ENCODE data around the gene TNNC1.

Gene TNNC1

DNA sequence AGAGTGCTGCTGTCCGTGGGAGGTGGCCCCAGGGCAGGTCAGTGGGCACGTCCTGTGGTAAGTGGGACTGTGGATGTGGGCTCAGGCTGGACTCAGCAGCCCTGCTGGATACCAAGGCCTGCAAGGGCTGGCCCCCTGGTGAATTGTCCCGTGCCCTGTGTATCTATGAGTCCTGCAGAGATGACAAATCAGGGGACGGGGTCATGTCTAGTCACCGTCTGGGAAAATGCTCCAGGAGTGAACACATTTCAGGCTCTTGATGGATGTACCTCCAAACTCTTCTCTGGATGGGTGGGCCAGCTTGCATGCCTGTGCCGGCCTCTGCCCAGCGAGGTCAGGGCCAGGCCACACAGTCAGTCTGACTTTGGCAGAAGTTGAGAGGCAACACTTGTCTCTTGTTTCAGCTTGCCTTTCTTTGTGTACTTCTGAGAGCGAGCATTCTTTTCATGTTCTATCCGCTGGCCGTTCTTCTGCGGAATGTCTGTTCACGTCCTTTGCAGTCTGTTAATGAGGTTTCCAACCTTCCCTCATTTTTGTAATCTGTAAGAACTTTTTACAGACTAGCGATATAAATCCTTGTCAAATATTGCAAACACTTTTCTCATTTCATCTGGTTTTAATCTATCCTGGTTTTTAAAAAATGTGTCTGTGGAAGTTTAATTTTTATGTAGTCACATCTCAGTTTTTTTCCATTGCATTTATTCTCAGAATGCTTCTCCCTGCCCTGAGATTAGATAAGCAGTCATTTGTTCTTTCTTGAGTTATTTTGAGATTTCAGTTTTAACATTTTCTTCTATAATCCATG is 29.9 kb upstream of the TNNC1 start:
- DNase-seq = no peak

DNA sequence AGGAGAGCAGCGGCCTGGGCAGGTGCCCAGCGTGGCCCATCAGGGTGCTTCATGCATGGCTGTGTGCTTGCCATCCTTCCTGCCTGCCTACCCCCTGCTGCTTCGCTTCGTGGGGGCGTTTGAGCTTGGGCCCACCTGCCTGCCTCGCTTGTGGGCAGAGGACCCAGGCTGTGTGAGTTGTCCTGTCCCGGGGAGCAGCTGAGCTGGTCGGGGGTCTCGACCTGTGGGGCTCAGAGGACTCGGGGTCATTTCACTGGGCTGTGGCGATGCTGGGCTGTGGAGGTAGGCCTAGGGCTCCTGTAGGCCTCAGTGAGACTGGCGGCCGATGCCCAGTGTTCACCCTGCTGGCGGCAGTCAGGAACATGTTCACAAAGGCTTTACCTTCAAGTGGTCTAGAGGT is 29.2 kb upstream of the TNNC1 start:
- no peak for DNase-seq

DNA sequence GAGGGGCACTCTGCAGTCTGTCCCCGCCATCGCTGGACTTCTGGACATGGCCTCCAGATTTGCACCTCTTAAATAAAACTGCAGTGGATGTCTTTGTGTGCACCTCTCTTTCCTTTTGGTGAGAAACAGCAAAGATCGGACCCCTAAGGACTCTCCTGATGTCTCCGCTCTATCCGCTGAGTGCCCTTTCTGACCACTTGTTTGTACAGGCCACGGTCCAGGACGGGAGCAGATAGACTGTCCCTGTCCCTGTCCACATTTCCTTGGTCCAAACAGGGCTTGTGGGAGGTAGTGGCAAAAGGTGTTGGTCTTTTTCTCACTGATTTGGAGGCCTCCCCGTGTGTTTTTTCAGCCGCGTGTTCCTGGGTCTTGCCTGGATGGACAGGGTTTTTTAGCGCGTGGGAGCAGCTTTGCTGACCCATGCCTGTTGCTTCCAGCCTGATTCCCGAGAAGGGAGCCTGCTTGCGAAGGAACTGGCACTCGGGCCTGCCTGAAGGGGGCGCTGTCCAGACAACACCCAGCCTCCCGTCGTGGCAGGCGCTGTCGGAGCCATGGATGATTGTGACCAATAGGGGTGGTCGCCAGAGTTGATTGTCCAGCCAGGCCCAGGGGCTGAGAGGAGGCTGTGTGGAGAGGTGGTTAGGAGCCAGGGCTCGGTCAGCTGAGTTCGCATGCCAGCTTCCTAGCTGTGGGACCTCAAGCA is 28.1 kb upstream of the TNNC1 start:
- no peak for DNase-seq

DNA sequence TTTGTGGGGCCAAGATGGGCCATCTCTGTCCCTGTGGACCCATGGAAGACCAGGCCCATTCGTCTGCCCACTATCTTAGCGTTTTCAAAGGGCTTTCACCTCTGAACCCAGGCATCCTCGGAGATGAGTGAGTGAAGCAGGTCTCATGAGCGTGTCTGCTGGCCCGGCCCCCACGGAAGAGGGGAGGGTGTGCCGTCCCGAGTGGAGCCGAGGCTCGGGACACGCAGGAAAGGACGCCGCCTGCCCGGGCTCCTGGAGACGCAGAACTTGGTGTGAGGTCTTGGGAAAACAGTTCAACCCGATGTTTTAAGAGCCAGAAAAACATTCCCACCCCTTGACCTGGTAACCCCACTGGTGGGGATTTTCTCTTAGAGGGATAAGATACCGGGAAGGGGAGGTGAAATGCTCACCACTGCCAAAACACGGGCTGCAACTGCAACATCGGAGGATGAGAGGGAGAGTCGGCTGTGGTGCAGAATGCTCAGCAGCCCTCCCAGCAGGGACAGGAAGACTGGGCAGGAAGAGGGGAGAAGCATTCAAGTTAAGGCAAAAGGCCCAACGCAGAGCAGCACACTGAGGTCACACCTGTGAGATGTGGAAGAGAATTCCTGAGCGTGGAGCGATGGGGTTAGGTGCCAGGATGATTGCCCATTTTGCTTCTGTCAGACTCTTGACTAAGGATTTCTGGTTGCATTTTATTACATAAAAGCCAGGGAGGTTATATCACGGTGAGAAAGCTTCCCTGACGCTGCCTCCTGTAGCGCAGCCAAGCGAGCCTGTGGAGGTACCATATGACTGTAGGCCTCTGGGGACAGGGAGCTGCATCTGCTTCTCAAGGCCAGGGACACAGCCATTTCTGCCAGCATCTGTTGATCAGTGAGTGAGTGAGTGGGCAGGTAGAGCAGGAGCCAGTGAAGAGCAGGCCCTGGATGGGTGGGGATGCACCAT is 27.2 kb upstream of the TNNC1 start:
- no peak for DNase-seq

DNA sequence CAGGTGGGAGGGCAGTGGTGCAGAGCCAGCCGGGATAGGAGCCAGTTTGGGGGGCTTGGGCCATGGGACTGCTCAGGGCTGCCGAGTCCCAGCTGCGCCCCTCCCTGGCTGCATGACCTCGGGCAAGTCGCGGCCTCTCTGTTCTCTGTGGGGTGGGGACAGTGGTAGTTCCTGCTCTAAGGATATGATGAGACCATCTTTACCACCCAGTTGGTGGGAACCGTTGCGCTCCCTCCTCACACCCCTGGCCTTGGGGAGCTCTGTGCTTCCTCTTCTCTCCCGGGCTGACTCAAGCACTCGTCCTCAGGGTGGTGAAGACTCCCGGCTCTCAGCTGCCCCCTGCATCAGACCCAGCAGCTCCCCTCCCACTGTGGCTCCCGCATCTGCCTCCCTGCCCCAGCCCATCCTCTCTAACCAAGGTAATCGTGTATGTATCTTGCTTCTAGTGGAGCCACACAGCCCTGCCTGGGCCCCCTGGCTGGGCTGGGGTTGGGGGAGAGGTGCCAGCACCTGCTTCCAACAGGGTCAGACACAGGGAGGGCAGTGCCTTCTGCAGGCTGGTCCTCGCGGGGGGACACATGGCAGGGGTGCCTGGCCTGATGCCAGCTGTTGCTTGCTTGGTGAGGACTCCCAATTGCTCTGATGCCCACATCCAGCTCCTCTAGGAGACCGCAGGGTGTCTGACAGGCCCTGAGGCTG is 26.2 kb upstream of the TNNC1 start:
- no peak for DNase-seq

DNA sequence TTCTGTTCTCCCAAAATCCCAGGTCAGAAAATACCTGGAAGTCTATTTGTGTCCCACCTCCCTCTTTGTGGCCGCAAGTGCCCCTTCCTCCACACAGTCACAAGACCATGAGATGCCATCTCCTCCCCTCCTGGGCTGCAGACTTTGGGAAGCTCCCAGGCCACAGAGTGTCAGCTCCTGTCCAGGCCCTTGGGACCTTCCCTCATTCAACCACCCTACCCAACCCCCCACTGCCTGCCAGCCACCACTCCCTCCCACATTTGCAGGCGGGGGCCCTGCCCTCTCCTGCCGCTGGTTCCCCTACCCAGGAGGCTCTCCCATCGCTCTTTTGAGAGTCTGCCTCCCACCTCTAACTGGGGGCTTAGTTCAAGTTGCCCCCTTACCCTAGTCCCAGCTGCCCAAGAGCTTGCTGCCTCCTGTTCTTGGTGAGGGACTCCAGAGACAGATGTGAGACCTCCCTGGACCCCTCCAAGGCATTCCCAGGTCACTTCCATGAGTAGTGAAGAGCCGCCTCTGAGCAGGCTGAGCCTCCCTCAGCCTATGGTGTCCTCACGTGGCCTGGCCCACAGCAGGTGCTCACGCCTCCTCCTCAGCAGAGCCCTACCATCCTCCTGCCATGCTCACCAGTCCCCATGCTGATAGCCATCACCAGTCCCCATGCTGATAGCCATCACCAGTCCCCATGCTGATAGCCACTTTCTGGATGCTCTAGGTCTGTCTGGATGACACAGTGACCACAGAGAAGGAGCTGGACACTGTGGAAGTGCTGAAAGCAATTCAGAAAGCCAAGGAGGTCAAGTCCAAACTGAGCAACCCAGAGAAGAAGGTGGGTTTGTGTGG is 25.4 kb upstream of the TNNC1 start:
- DNase-seq = no peak

DNA sequence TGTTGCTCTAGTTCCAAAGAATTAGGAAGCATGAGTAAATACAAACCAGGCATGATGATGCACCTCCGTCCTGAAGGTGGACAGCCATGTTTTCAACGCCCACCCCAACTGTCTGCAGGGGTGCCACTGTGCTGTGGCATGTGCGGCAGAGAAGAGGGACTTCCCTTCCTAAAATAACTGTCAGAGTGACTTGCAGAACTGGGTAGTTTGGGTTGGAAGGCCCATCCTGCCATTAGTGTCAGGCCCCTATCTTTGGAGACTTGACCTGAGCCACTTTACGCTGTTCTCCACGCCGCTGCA is 23.9 kb upstream of the TNNC1 start:
- no peak for DNase-seq

DNA sequence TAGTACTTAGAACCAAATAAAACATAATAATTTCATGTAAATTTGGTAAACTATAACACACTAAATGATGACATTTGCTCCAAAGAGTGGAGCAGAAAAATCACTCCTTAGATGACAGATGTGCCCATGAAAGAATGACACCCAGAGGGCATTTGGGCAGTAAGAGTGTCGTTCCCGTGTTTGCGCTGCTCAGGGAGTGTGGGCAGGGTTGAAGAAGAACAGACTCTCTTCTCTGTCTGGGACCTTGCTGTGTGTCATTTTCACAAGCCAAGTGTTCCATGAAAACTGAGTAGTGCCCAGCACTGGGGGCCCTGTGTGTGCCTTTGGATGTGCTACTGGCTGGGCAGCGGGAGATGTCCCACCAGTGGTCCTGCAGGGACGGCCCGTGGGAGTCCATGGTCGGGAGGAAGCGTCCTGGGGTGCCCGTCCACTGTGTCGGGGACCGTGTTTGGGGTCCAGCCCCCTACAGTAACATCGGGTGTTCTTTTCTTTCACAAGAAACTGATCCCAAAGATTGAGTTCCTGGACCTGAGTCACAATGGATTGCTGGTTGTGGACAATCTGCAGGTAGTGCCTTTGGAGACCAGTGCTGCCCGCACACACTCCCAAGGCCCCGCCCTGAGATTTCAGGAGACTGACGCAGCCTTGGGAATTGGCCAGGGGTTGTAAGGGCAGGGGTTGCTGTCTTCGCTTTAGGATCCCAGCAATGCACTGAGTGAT is 23.4 kb upstream of the TNNC1 start:
- no peak for DNase-seq

DNA sequence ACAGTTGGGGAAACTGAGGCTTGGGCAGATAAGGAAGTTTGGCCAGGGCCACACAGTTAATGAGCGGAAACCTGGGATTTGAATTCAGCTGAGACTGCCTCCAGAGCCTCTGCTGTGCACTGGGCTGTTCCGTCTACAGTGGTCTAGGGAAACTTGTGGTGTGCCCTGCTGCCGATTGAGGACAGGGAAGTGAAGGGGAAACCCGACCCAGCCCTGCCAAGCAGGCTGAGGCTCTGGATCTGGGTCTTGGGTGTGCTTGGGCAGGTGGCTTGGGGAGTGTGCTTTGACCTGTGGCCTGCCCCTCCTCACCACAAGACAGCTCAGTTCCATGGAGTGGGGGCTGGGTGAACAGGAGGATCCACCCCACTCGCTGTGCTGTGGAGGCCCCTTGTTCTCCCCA is 19.2 kb upstream of the TNNC1 start:
- no peak for DNase-seq

DNA sequence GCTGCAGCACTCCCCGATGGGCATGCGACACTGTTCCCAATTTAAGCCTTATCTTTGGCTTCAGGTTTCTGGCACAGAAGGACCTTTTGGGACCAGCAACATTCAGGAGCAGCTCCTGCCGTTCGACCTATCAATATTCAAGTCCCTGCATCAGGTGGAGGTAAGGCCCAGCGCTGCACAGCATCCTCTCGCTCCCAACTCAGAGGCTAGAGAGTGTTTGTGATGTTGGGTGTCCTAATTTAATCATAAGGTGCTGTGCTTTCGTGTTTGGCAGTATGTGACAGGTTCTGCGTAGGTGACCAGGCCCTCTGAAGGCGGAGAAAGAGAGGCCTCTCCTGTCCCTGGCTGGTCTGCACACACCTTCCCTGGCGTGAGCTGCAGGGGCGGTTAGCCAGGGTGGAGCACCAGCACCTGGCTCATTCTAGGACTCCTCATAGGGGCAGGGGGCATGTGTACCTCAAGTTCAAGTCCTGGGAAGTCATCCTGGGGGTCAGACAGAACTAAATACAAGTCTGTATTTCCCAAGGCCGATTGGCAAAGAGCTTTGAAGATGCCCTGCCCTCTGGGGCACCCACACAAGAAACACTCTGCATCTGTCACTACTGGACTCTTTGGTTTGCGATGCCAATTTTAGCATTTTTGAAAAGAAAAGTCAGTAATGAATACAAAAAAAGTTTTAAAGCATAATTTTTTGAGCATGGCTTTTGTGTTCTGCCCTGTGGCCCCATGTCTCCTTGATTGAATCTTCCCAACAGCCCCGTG is 18.6 kb upstream of the TNNC1 start:
- DNase-seq = no peak

DNA sequence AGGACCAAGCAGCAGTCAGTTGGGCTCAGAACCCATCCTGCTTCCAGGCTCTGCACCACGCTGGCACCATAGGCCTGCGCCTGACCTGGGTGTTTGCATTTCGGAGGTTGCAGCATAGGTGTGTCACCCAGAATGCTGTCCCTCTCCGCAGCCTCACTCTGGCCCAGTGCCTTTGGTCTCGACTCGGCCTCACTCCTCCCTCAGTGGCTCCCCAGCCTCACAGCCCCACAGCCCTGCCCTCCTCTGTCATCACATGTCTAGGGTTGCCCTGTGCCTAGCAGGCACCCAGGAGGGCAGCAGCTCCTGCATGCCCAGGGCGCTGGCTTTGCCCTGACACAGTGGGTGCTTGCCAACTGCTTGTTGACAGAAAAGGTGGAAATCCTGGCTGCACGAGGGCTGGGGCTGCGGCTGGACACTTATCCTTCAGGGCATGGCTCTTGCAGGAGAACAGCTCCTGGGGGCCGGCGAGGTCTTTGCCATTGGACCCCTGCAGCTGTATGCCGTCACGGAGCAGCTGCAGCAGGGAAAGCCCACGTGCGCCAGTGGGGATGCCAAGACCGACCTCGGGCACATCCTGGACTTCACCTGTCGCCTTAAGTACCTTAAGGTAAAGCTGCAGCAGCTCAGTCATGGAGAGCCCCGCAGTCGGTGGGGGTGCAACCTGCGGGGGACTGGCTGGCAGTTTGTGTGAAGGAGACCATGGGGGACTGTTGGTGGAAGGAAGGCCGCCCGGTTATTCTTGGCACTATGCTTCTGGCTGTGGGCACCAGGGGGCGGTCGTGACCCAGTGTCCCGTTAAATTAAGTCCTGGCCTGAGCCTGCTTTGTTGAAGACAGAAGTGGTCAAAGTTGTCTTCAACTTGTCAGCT is 17.8 kb upstream of the TNNC1 start:
- no peak for DNase-seq

DNA sequence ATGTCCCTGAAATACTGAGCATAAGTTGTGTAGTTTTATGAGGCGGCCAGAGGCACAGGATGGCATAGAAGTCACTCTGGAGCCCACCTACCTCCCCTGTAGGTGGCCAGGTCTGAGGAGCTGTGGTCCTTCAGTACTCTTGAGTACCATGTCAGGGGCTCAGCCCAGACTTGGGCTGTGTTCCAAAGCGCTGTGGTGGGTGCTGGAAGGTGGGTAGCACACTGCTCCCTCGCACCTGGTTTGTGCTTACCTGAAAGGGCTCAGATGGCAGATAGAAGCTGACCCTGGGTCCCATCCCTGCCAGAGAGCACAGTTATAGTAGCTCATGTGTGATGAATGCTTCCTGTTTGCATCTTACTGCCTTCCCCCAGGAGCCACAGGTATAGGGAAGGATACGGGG is 17.1 kb upstream of the TNNC1 start:
- DNase-seq = no peak

DNA sequence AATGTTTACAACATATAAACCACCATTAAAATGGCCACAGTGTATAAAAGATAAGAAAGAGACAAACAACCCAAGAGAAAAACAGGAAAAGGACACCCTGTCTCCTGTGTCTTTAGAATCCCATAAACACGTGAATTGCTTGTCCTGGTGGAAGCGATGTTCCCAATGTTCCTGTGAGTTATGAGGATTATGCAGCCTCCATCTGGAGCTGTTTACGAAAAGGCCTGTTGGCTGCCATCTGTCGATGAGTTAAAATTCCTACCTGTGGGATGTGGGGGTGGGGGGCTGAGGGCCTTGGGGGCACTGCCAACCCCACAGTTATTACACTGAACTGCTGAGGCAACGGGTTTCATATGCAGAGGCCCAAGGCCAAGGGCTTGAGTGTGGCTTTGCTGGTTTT is 15.2 kb upstream of the TNNC1 start:
- no peak for DNase-seq

DNA sequence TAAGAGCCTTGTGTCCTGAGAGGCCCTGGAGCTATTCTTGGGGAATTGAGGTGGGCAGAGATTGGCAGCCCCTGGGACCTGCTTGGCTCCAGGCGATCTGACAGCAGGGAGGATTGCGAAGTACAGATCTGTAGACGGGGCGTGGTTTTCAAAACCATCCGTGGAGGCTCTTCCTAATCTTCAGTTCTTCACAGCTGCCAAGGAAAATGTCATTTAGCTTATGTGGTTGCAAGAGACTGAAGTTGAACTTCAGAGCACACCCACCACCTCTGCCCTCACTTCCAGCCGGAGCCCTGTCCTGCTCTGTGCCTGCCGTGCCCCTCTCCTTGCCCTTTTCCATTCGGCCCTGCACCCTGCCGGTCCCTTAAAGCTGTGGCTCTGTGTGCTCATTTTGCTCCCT is 14.5 kb upstream of the TNNC1 start:
- no peak for DNase-seq

DNA sequence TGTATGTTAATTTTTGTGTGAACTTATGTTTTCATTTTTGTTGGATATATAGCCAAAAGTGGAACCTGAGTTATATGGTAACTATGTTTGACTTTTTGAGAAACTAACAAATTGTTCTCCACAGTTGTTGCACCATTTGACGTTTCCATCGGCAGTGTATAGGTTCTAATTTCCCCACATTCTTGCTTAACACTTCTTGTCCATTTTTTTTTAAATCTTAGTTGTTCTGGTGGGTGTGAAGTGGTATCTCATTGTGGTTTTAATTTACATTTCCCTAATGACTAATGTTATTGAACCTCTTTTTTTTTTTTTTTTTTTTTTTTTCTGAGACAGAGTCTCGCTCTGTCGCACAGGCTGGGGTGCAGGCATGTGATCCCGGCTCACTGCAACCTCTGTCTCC is 9.6 kb upstream of the TNNC1 start:
- DNase-seq = no peak

DNA sequence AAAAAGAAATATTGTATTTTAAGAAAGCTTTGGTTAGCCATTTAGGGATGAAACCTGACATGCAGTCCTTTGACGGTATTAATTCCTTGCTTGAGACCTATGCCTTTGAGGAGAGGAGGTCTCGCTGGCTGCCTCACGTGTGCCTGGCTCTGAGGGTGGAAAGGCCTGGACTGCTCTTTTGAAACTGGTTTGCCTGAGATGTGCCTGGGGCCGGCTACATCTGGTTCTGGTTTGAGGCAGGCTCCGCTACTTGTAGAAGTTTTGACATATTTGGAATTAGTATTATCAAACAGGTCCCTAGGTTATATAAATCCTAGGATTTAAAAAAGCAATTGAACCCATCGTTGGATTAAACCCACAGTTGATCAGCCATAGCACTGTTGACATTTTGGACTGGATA is 8.0 kb upstream of the TNNC1 start:
- DNase-seq = no peak

DNA sequence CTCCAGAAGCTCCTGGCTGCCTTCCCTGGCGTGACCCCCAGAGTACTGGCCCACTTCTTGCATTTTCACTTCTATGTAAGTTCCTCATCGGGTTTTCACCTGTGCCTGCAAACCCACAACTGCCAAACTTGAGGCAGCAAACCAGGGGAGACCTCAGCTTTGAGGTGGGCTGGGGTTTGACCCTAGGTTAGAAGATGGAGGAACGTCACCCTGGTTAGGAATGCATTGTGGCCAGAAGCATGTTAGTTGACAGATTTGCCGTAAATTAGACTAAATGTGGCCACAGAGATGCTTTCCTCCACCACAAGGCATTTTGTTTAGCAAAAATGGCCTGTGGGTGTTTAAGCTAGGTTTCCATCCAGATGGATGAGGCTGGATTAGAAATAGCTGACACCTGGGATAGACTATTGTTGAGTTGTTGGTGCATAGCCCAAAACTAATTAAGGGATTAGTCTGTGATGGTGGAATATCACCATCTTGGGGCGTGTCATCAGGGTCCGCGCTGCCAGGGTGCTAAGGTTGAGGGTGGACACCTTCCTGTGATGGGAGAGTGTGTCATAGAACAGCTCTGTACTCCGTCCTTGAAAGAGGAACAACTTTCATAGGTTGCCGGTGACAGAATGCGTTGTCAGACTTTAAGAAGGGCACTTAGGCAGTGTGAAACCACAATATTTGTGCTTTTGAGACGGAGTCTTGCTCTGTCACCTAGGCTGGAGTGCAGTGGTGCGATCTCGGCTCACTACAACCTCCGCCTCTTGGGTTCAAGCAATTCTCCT is 5.1 kb upstream of the TNNC1 start:
- no peak for DNase-seq

DNA sequence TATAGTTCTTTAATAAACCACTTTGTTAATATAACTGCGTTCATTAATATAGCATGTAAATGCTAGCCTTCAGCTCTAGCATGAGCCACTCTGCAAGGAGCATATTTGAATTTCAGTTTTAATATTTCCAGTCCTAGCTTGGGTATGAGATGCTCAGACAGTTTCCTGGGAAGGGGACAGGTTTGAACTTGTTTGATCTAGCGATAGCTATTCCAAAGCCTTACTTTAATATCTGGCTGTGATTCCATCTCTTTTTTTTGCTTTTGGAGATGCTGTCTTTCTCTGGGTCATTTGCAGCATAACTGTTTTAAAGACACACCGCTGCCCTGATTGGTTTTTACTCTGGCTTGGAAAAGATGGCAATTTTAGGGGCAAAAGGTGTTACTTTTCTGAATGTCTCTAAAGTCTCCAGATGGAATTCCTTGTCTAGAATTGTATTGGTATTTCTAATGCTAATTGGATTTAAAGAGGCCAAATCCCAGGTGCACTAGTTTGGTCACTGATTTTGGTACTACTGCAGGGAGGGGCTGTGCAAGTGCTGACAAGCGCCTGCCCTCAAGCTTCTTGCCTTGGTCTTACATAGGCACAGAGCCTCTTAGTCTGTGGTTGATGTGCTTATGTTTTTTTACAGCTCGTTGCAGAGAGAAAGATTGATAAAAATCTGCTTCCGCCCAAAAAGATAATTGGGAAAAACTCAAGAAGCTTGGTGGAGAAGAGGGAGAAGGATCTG is 4.4 kb upstream of the TNNC1 start:
- DNase-seq = no peak
